ENCODE measurements around the gene PCSK7. TPM values are rescaled to one million over a fixed set of nuclear protein-coding genes. Genes with fewer than 3 reads are reported as not detected.
"Not testable (repeated sequence)": the region's sequence is repeated elsewhere in the genome, so short reads cannot be mapped to it uniquely, and the experiment has no call there.

Gene PCSK7
- total RNA-seq, 1 donor from 2014 or later: 341 TPM

GRCh38 chr11:117273550-117274289, 41.8 kb upstream of the PCSK7 start:
- peaks cover 34% of the 10 kb centered on the region for H3K36me3 Mint-ChIP-seq (ENCODE audit: low read depth)
- TF ChIP-seq CTCF (IDR thresholded peaks at IDR 0.05): no peak
- CTCF ChIA-PET: no interaction called here
- no peak overlapping the region for H3K4me3 Mint-ChIP-seq
- ATAC-seq (ENCODE audit: low read depth): no peak
- H3K9me3 Mint-ChIP-seq: no peaks in the 10 kb centered on the region
- H3K27me3 Mint-ChIP-seq: no peaks in the 10 kb centered on the region
- POLR2A ChIA-PET: no interaction called here
- no peak overlapping the region for H3K27ac Mint-ChIP-seq
- intact Hi-C loops (cut with micrococcal nuclease): no loop called here
- no peak for DNase-seq
- peaks cover 4% of the 10 kb centered on the region for H3K4me1 Mint-ChIP-seq

GRCh38 chr11:117272175-117272574, 40.3 kb upstream of the PCSK7 start:
- intact Hi-C loops (cut with micrococcal nuclease); DNase-seq; H3K4me3 Mint-ChIP-seq; ATAC-seq (ENCODE audit: low read depth); CTCF ChIA-PET; H3K27ac Mint-ChIP-seq; H3K27me3 Mint-ChIP-seq; H3K4me1 Mint-ChIP-seq; H3K9me3 Mint-ChIP-seq: not testable (repeated sequence)
- POLR2A ChIA-PET: interaction anchor here (0.6 kb wide), 1 partner anchor 47 kb away, joined by 10 read pairs; no protein-coding TSS in a partner anchor
- peaks cover 41% of the 10 kb centered on the region for H3K36me3 Mint-ChIP-seq (ENCODE audit: low read depth)

GRCh38 chr11:117271208-117271607, 39.3 kb upstream of the PCSK7 start:
- H3K36me3 Mint-ChIP-seq (ENCODE audit: low read depth): peaks cover 43% of the 10 kb centered on the region
- intact Hi-C loops (cut with micrococcal nuclease): no loop called here
- DNase-seq (no peak), ATAC-seq (ENCODE audit: low read depth) (no peak)
- TF ChIP-seq CTCF (IDR thresholded peaks at IDR 0.05): no peak
- no peaks in the 10 kb centered on the region for H3K27me3 Mint-ChIP-seq
- H3K9me3 Mint-ChIP-seq: no peaks in the 10 kb centered on the region
- no peak overlapping the region for H3K27ac Mint-ChIP-seq
- CTCF ChIA-PET: no interaction called here
- POLR2A ChIA-PET: no interaction called here
- peaks cover 4% of the 10 kb centered on the region for H3K4me1 Mint-ChIP-seq
- no peak overlapping the region for H3K4me3 Mint-ChIP-seq

- Mint-ChIP-seq H3K4me1 (no peaks in the 10 kb centered on the region), H3K9me3 (no peaks in the 10 kb centered on the region), H3K27ac (no peak overlapping the region), H3K27me3 (no peaks in the 10 kb centered on the region), H3K36me3 (ENCODE audit: low read depth) (peaks cover 33% of the 10 kb centered on the region), H3K4me3 (no peak overlapping the region)
- ChIA-PET POLR2A (no interaction called here), CTCF (no interaction called here)
- intact Hi-C loops (cut with micrococcal nuclease): no loop called here
- no peak for DNase-seq
- no peak for ATAC-seq (ENCODE audit: low read depth)
- no peak for TF ChIP-seq CTCF (IDR thresholded peaks at IDR 0.05)
Observed at GRCh38 chr11:117269856-117270255, 38.0 kb upstream of the PCSK7 start.

- no peak overlapping the region for H3K27ac Mint-ChIP-seq
- H3K4me1 Mint-ChIP-seq: no peaks in the 10 kb centered on the region
- TF ChIP-seq CTCF (IDR thresholded peaks at IDR 0.05): no peak
- no peaks in the 10 kb centered on the region for H3K9me3 Mint-ChIP-seq
- peaks cover 38% of the 10 kb centered on the region for H3K36me3 Mint-ChIP-seq (ENCODE audit: low read depth)
- H3K4me3 Mint-ChIP-seq: no peak overlapping the region
- intact Hi-C loops (cut with micrococcal nuclease): no loop called here
- no peaks in the 10 kb centered on the region for H3K27me3 Mint-ChIP-seq
- ChIA-PET POLR2A (no interaction called here), CTCF (no interaction called here)
- DNase-seq (no peak), ATAC-seq (ENCODE audit: low read depth) (no peak)
Observed at GRCh38 chr11:117265745-117266144, 33.9 kb upstream of the PCSK7 start.

GRCh38 chr11:117264624-117265323, 32.9 kb upstream of the PCSK7 start:
- not testable (repeated sequence) for H3K27ac Mint-ChIP-seq; ATAC-seq (ENCODE audit: low read depth)

More at GRCh38 chr11:117264624-117265323, 32.9 kb upstream of the PCSK7 start:
- peaks cover 41% of the 10 kb centered on the region for H3K36me3 Mint-ChIP-seq (ENCODE audit: low read depth)
- DNase-seq; CTCF ChIA-PET; H3K27me3 Mint-ChIP-seq; H3K4me1 Mint-ChIP-seq; POLR2A ChIA-PET; H3K9me3 Mint-ChIP-seq; intact Hi-C loops (cut with micrococcal nuclease); H3K4me3 Mint-ChIP-seq: not testable (repeated sequence)

All from activated B cell treated with CpG ODN at 0.5 μM for 24 hours (primary cell).